GM19324 (cell line): Measurements from ENCODE around the gene LAPTM5.
A peak's percentile ranks its signal among the peaks of the same experiment; 100 is the strongest.

ENCODE experiments used
- ATAC-seq: cut with Tn5 transposase; IDR thresholded peaks from one replicate; pipeline ENCODE4 v1.9.1; 2021; ENCODE audit warnings: mild to moderate bottlenecking, moderate library complexity; ENCODE audit not compliant: unreplicated experiment, low FRiP score

The LAPTM5 gene

DNA sequence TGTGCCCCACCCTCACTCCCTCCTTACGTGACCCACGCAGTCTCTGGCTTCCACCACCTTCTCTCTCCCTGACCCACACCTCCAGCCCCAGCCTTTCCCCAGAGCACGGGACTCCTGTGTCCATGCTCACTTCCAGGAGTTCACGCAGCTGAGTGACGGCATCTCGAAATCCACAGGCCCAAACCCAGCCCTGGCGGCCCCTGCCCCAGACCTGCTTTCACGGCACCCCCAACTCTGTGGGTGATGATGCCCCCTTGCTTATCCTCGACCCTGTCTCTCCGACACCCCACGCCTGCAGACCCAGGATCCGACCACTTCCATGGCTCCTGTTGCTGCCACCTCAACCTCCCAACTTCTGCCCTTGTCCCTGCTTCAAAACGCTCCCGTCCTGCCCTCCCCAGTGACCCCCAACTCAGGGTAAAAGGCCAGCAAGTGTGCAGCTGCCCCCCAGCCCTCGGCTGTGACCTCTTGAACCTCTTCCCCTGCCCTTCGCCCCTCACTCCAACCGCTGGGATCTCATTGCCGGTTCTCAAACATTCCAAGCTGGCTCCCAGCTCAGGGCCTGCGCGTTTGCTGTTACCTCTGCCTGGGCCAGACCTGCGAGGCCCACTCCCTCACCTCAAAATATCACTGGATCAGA is 30.4 kb upstream of the LAPTM5 start:
- ATAC-seq = no peak

DNA sequence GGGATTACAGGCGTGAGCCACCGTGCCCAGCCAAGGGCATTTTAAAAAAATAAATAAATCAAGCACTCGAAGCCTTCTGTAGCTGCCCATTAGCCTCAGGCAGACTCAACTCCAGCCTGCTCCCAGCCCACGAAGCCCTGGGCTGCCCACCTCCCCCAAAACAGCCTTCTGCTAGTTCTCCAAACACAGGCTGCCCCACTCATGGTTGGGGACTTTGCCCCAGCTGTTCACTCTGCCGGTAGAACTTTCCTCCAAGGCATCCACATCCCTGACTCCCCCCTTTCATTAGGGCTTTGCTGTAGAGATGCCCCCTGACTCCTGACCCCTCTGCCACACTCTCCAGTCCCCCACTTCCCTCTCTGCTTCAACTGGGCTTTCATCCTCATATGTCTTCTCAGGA is 29.7 kb upstream of the LAPTM5 start:
- no peak for ATAC-seq

DNA sequence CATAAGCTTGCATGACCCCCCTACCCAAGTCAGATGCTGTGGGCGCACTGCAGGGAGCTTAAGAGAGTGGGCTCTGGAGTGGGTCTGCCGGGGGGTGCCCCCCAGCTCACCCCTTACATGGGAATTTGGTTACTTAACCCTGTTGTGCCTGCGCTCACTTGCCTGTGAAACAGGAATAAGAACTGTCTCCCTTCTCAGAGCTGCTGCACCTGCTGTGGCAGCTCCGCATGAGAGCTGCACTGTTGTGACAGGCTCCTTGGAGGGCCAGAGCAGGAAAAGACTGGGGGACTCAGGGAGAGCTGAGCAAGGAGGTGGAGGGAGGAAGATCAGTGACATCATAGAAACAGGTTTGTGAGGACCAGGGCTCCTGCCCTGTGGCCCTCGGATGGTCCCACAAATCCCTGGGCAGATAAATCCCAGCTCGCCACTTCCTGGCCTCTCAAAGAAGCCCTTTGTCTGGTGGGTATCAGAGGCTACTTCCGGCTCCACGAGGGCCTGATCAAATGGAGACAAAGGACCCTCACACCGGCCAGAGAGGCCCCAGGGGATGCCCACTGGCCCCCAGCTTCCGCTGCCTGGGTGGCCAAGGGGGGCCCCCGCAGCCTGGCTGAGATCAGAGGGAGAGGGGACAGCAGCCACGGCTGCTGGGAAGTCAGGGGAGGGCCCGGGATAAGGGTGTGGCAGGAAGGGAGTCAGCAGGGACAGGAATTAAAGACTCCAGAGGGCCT is 28.9 kb upstream of the LAPTM5 start:
- no peak for ATAC-seq

GRCh38 chr1:30785714-30786113 is 28.1 kb upstream of the LAPTM5 start:
- no peak for ATAC-seq

DNA sequence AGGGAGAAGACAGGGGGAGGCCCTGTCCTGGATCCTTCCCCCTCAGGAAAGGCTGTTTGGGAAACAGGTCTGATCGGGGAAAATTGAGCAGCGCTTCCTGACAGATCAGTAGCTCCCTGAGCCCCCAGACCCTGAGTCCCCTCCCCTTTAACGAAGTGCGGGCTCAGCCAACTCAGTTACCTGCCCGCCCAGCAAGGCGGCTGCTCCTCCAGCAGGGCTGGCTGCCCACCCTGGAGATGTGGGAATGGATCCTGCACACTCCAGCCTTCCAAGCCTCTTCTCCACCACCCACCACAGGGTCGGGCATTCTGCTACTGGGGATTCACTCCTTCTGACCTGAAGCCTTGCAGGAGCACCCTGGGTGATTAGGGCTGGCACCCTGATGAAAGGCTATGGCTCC is 27.6 kb upstream of the LAPTM5 start:
- ATAC-seq = no peak

DNA sequence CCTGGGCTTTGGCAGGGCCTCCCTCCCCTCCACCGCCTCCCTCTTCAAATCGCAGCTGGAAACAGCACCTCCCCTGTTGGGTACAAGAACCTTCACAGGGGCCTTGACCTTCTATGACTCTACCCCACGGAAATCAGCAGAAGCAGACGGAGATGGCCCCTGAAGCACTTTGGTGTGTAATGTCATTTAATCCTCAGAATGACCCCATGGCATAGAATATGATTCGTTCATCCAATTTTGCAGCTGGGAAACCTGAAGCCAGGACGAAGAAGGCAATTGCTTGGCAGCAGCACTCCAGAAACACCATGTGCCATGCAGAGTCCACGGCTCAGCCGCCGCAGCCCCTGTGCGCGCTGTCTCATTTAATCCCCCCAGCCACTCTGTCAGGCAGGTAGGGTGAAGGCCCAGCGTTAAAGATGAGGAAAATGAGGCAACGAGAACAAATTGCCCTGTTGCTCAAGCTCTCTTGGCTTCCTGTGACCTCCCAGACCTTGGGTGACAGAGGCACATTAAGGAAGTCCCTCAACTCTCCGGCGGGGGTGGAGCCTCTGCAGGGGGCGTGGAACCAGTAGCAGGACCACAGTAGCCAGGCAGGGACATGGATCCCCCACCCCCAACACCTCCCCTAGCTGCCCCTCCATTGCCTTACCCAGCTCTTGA is 25.8 kb upstream of the LAPTM5 start:
- no peak for ATAC-seq

GRCh38 chr1:30782361-30783255 is 25.0 kb upstream of the LAPTM5 start:
- no peak for ATAC-seq

- no peak for ATAC-seq
These were observed 24.3 kb upstream of the LAPTM5 start for GRCh38 chr1:30781906-30782305.

DNA sequence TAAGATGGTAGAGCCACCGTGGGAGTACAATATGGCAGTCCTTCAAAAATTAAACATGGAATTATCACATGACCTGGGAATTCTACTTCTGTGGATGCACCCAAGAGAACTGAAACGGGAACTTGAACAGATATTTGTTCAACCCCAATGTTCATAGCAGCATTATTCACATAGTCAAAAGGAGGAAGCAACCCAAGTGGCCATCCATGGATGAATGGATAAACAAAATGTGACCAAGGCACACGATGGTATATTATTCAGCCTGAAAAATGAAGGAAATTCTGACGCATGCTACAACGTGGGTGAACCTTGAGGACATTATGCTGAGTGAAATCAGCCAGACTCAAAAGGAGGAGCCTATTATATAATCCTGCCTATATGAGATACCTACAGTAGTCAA is 22.8 kb upstream of the LAPTM5 start:
- ATAC-seq = no peak

DNA sequence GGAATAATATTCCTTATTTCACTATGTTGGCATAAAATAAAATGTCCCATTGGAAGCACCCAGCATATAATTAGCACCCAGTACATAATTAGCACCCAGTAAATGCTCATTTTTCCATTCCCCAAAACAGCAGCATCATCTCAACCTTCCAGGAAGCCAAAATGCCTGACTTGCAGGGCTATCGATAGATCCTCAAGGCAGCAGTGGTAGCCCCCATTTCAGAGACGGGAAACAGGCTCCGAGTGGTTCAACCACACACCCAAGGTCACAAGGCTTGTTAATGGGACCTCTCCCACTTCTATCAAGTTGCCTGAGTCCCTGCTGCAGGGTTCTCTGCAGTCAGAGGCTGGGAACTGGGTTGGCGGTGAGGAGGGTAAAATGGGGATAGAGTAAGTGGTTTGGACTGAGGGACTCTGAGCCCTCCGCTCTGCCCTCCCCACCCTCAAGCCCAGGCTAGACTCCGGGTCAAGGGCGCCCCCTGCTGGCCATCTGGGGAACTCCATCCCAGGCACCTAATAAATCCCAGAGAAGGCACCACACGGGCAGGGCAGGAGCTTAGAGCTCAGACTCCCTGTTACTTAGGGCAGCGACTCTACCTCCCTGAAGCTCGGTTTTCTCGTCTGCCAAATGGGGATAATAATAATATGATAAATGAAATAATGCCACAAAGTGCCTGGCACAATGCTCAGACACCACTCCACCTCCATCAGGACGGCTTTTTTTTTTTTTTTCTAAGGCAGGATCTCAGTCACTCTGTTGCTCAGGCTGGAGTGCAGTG is 21.9 kb upstream of the LAPTM5 start:
- peak; percentile 47 for ATAC-seq

DNA sequence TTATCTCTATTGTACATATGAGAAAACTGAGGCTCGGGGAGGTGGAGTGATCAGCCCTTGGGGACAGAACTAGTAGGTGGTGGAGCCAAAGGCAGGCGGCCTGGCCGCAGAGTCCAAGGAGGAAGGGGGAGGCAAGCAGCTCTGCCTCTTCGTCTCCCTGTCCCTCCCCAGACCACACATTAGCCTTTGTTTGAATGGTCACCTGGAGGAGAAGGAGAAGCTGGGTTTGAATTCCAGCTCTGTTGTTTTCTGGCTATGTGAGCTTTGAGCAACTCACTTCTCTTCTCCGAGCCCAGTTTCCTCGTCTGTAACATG is 21.4 kb upstream of the LAPTM5 start:
- no peak for ATAC-seq

GRCh38 chr1:30778154-30778978 is 20.8 kb upstream of the LAPTM5 start:
- ATAC-seq = no peak

DNA sequence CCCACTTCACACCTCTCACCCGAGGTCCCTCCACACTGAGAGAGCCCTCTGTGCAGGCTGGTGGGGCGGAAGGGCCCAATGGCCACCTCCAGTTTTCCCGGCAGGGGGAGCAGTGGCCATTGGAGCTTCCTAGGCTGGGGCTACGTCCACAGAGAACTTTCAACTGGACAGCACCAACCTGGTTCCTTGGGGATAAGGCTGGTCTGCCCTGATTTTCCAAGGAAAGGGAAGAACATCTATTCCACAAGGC is 20.3 kb upstream of the LAPTM5 start:
- no peak for ATAC-seq

DNA sequence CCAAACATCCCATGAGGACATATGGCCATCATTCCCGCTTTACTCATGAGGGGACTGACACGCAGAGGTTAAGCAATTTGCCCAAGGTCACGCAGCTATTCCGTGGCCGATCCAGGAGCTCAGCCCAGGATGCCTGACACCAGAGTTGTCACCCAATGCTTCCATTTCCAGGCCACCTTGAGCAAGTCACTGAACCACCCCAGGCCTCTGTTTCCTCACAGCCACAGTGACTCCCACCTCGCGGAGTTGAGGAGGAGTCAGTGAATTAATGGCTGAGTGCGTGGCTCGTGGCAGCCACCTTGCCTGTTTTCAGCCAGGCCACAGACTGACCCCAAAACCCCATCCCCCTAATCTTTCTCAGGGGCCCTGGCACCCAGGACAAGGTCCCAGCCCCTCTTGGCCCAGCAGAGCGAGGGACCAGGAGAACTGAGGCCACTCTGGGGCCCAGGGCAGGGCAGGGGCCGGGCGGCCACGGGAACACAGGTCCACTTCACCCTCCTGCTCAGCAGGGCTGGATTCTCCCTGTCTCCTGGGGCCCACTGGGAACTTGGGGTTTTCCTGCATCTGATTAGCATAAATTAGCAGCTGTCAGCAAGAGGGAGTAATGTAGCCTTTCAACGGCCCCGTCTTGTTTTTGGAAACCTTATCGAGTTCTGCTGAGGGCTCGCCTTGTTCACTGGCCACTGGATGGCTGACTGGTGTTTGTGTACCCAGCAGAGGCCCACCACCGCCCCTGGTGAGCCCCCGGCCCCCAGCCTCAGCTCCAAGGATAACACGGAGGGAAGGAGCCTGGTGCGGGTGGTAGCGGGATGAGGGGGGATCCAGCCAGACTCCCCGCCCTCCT is 19.7 kb upstream of the LAPTM5 start:
- ATAC-seq = no peak

DNA sequence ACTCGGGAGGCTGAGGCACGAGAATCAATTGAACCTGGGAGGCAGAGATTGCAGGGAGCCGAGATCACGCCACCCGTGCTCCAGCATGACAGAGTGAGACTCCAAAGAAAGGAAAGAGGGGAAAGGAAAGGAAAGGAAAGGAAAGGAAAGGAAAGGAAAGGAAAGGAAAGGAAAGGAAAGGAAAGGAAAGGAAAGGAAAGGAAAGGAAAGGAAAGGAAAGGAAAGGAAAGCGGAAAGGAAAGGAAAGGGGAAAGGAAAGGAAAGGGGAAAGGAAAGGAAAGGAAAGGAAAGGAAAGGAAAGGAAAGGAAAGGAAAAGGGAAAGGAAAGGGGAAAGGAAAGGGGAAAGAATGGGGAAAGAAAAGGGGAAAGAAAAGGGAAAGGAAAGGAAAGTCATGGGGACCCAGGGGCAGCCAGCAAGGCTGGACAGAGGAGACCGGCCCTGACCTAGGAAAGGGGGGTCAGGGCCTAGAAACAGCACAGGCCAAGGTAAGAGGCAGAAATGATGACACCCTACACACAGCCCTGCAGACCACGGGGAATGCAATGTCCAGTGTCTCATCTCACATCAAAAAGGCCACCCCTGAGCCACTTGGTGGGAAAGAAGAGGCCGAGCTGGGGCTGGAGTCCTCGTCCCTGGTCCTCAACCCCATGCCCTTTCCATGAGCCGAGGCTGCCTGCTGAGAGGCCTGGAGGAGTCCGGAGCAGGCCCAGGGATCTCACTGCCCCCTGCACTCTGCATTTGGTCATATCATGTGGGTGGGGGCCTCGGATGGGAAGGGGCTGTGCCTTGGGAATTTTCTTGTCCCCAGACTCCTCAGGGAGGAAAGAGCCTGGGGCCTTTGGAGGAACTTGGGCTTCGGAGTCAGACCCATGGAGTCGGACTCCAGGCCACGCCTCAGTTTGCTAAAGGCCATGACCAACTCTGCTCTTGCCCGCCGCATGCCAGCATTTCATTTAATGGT is 18.8 kb upstream of the LAPTM5 start:
- ATAC-seq = no peak

- no peak for ATAC-seq
These were observed 17.9 kb upstream of the LAPTM5 start for GRCh38 chr1:30775433-30775975.
